Gastroesophageal sphincter (tissue), 3 donors: ENCODE results near the gene USP9X.

Experiments used
- EP300 ChIP-seq: sonication (generic); formaldehyde crosslinking; IDR thresholded peaks from one replicate; pipeline ENCODE4 v1.6.1; 2017; ENCODE audit warnings: antibody characterized with exemption, mild to moderate bottlenecking
- POLR2A ChIP-seq, 2 donors: fragments of 450-650 bp; IDR thresholded peaks; one replicate each; pipeline ENCODE4 v1.6.1; 2017; ENCODE audit warnings: antibody characterized with exemption in 2 of 2, mild to moderate bottlenecking in 2 of 2, moderate library complexity in 1 of 2
- POLR2AphosphoS5 ChIP-seq: sonication (generic); formaldehyde crosslinking; IDR thresholded peaks from one replicate; pipeline ENCODE4 v1.6.1; 2017; ENCODE audit warnings: antibody characterized with exemption
- TF ChIP-seq, protein P1 (sequence below), 4 experiments: fragments of 200-600 bp in 2 of 4; fragments of 450-650 bp in 2 of 4; sonication (generic) in 1 of 4; IDR thresholded peaks; one replicate each; pipeline ENCODE4 v1.5.1; 2017 to 2019; ENCODE audit warnings: antibody characterized with exemption in 4 of 4, mild to moderate bottlenecking in 2 of 4, moderate library complexity in 2 of 4

DNA sequence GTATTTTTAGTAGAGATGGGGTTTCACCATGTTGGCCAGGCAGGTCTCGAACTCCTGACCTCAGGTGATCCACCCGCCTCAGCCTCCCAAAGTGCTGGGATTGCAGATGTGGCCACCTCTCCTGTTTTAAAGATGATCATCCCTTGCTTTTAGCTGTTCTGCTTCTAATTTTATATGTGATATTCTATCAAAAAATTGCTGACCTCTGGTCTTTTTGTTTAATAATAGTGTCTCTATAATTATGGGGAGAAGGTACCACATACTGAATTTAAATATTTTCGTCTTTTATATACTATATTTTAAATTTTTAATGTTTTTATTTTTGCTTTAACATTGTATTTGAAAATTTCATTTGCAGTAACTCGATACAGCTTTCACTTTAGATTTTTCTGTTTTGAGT is 15.6 kb downstream of the USP9X start:
- TF ChIP-seq POLR2A (IDR thresholded peaks at IDR 0.05) = no peak
- TF ChIP-seq, protein P1, sequence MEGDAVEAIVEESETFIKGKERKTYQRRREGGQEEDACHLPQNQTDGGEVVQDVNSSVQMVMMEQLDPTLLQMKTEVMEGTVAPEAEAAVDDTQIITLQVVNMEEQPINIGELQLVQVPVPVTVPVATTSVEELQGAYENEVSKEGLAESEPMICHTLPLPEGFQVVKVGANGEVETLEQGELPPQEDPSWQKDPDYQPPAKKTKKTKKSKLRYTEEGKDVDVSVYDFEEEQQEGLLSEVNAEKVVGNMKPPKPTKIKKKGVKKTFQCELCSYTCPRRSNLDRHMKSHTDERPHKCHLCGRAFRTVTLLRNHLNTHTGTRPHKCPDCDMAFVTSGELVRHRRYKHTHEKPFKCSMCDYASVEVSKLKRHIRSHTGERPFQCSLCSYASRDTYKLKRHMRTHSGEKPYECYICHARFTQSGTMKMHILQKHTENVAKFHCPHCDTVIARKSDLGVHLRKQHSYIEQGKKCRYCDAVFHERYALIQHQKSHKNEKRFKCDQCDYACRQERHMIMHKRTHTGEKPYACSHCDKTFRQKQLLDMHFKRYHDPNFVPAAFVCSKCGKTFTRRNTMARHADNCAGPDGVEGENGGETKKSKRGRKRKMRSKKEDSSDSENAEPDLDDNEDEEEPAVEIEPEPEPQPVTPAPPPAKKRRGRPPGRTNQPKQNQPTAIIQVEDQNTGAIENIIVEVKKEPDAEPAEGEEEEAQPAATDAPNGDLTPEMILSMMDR (IDR thresholded peaks at IDR 0.05) = no peak
- TF ChIP-seq POLR2AphosphoS5 = no peak
- TF ChIP-seq EP300 = no peak
